ENCODE results near the gene KCNAB1.

Gene KCNAB1

DNA sequence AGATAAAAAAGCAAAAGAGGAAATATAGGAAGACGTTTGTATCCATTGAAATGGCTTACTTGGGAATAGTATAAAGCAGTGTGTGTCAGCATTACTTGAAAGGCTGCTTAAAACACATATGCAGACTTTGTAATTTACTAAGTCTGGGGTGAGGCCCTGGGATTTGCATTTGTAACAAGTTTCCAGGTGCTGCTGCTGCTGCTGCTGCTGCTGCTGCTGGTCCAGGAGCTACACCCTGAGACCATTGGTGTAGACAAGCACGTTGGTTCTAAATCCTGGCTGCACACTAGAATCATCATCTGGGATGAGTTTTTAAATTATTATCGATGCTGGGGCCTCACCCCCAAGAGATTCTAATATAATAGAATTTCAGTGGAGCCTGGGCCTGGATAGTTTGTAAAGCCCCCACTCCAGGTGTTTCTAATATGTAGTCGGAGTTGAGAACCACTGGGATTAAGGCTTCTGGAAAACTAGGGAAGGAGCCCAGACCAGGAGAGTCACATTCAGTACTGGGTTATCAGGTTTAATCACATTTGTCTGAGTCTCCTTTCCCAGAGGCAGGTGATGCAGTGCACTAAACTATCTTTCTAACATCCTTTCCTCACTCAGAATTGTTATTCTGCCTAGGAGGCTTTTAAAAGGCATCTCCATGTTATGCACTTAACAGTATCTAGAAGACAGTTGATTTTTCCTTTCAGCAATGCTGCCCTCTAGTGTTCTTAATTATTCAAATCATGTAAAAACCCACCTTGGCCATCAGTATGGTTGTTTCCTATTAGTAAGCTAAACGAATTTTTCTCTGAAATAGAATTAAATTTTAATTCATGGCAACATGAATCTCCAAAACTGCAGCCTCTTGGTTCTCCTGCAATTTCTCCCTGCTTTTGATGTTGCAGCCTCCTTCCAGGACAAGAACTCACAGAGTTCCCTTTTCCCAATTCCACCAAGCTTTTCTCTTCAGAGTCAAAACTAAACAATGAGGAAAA lies 389.1 kb downstream of the KCNAB1 start:
- no peak for DNase-seq

DNA sequence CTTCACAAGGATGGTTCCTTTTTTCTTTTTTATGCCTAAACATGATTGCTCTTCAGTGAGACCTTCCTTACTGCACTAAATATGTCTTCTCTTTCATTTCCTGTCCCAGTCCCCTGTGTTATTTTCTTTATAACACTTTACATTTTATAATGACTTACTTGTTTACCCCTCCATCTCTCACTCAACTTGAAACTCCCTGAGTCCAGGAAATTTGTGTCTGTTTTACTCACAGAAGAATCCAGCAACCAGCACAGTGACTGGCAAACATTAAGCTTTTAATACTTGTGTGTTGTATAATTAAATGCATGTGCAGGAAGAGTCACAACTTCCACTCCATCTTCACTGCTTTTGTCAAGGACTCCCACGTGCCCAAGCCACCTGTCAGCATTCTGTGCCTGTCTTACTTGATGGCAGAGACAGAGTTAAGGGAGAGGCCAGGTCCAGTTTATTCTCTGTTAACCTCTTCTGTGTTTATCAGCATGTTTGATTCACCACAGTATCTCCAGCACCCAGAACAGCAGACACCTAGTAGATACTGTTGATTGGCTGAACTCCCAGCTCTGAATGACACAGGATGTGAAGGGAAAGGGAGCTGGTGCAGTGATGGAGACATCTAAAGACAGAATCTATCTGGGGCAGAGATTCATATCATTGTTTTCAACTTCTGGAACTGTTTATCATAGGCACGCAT lies 391.8 kb downstream of the KCNAB1 start:
- no peak for DNase-seq

GRCh38 chr3:156513619-156514018 lies 393.2 kb downstream of the KCNAB1 start:
- no peak for DNase-seq

GRCh38 chr3:156516284-156516683 lies 395.9 kb downstream of the KCNAB1 start:
- no peak for DNase-seq

- no peak for DNase-seq
Observed at GRCh38 chr3:156516961-156517360, 396.6 kb downstream of the KCNAB1 start.

DNA sequence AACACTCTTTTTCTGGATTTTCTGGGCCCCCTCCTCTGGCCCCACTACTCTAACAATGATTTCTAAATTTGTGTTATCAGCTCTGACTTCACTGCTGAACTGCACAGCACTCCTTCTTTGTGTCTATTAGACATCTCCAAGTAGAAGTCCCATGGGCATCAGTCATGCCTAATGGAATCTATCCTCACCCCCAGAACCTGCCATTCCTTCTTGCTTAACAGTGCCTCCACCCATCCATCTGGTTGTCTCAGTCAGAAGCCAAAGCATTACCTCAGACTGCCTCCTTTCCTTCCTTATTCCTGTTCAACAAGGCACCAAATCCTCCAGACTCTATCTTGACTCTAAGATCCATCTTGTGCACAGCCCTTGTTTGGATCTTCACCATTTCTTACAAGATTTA lies 398.3 kb downstream of the KCNAB1 start:
- DNase-seq: no peak

DNA sequence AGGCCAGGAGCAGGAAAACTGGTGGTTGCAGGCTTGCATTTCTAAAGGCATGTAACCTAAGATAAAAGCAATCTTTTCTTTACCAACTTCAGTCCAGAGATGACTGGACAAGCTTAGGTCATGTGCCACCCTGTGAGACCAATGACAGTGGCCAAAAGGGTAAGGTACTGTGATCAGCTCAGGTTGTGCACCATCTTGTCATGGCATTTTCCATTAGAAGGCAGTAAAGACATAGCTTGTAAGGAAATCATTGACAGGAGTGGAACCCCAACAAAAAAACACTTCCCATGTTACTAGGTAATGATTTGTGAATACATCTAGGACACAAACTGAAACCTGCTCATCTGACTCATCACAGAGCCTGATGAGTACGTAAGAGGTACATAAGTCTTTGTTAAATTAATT lies 399.4 kb downstream of the KCNAB1 start:
- no peak for DNase-seq

GRCh38 chr3:156522673-156523072 lies 402.3 kb downstream of the KCNAB1 start:
- no peak for DNase-seq

DNA sequence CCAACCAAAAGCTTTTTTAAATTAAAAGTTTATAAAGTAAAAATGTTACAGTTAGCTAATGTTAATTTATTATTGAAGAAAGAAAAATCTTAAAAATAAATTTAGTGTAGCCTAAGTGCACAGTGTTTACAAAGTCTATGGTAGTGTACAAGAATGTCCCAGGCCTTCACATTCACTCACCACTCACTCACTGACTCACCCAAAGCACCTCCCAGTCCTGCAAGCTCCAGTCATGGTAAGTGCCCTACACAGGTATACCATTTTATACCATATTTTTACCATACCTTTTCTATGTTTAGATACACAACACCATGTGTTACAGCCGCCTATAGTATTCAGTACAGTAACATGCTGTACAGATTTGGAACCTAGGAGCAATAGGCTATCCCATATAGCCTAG lies 405.4 kb downstream of the KCNAB1 start:
- no peak for DNase-seq

GRCh38 chr3:156527060-156527459 lies 406.7 kb downstream of the KCNAB1 start:
- no peak for DNase-seq

DNA sequence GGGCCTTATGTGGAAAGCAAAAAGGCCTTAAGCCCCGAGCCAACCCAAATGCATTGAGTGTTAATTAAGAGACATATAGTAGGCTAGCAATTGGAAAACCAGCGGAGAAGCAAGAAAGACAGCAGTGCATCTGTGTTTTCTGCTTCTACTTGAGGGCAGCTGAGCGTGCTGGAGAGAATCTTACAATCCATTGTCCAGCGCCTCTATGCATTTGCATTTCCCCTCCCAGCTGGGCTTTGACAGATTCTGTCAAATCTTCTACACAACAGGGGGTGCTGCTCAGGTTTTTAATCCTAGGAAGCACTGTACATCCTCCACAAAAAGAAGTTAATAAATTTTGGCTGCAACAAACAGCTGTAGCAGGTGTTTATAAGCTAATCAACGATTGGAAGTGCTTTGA lies 410.6 kb downstream of the KCNAB1 start:
- no peak for DNase-seq

GRCh38 chr3:156532730-156533129 lies 412.4 kb downstream of the KCNAB1 start:
- no peak for DNase-seq

DNA sequence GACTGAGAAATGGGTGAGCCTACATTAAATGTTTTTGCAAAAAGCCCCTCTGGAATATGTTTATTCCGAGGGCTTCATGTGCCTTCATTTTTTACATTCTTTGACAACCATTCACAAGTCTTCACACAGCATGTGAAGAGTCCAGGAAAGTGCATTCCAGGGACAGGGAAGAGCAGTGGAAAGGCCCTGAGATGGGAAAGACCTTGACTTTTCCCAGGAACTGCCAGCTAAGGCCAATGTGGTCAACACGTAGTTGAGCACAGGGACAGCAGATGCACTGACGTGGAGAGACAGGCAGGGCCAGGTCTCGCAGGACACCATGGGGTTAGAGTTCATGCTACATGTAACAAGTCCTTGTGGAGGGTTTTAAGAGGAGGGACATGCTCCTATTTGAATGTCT lies 412.8 kb downstream of the KCNAB1 start:
- DNase-seq: no peak

GRCh38 chr3:156535162-156535627 lies 414.8 kb downstream of the KCNAB1 start:
- DNase-seq: no peak

GRCh38 chr3:156535798-156536197 lies 415.4 kb downstream of the KCNAB1 start:
- DNase-seq: no peak

GRCh38 chr3:156536524-156537316 lies 416.3 kb downstream of the KCNAB1 start:
- DNase-seq: no peak

- no peak for DNase-seq
Observed at GRCh38 chr3:156539051-156539450, 418.7 kb downstream of the KCNAB1 start.

- no peak for DNase-seq
Observed at GRCh38 chr3:156539802-156540201, 419.4 kb downstream of the KCNAB1 start.

GRCh38 chr3:156542101-156543042 lies 422.0 kb downstream of the KCNAB1 start:
- DNase-seq: no peak

DNA sequence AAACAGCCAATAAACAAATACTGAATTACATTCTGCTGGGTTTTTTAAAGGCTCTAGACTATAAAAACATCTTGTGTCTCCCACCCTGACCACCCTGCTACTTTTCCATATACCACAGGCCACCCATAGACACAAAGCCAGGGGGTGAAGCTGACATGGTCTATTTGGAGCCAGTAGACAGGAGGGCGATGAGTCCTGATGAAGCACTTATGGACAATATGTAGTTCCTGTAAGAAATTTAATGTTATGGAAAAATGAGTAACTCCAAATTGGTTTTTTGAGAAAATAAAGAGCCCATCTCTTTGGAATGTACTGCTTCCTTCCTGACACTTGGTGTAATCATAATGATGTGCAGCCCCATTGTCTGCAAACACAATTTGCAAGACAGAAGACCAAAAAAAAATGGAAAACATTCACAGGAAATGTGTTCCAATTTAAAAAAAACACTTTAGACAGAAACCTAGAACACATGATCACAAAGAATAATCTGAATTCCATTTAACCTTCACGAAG lies 422.7 kb downstream of the KCNAB1 start:
- no peak for DNase-seq

DNA sequence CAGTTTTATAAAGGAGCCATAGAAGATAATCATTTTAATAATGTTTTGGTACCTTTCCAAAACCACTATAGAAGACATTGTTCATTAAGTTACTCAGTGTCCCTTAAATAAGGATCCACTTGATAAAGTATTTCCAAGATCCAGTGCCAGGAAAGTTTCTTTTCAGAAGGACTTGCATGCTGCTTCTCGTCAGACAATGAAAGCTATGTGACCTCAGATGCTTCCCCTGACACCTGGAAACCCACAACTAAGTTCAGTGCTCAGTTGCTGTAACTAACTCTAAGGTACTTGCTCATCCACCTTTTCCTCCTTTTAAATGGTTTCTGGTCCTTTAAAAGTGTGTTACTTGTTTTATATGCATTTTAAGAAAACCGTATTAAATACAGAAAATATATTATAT lies 427.3 kb downstream of the KCNAB1 start:
- no peak for DNase-seq
